ENCODE data around the gene PRDM15.

Gene PRDM15

DNA sequence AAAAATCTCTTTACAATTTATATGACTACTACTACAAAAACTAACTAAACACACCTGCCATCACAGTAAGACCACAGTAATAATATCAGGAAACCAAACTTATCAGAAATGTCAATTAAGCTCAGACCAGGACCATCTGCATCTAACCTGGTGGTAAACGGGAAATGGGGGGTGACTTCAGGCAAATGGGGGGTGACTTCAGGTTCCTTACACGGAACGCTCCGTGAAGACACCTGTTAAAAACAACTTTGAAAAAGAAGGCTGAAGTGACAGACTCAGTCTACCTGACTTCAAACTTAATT is 15.8 kb downstream of the PRDM15 start:
- DNase-seq (ENCODE audit: low spot score) = no peak

DNA sequence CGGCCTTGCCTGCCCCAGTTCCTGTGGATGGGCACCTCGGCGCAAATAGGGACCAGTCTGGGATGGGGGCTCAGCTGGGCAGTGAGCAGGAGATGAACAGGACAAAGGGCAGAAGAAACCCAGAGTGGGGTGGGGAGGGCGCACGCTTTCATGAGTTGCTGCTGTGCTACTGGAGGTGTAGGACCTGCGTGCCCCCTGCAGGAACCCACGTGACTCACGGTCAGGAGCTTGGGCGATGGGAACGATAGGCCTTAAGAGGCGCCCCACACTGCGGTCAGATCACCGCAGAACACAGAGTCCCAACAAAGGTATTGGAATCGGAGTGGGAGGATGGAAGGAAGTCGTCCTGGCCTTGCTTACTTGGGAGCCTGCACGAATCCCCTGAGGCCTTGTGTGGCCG is 17.2 kb downstream of the PRDM15 start:
- DNase-seq (ENCODE audit: low spot score) = no peak

DNA sequence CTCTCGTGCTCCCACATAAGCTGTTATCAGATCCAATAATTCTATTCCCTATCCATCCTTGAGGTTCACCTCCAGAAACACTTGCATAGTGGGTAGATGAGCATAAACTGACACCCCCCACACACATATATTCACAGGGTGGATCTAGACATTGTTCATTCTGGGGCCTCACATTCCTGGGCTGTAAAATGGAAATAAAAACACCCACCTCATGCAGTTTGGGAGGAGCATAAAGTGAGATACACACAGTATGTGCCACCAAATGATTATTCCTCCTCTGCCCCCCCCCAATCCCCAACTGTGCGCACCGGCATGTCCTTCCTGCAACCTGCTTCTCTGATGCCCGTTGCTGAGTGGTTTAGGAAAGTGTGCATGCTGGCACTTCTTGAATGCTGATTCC is 17.9 kb downstream of the PRDM15 start:
- DNase-seq (ENCODE audit: low spot score) = no peak

DNA sequence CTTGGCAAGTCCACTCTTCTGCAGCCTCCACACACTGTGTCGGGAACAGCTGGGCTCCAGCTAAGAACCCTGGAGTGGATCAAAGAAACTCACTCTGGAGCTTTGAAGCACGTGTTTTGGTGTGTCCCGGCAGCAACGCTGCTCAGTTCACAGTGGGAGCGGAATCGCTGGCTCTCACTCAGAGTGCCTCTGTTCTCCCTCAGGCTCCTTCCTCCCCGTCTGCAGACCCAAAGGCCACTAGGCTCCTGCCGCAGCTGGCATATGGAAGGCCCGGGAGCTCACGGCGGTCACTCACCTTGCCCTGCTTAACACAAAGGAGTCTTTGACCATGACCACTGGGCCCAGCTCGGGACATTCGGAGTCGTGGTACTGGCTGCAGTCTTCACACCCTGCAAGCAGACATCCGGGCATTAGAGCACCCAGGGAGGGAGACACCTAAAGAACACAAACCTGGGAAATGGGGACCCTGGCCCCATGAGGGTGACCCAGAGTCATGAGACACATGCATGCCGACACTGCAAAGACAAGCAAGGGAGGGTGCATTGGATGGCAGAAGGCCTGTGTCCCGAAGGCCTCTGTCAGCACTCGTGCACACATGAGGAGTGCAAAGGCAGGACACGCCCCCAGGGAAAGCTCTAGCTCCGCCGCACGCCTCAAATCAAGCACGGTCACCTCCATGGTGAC is 19.7 kb downstream of the PRDM15 start:
- no peak for DNase-seq (ENCODE audit: low spot score)

DNA sequence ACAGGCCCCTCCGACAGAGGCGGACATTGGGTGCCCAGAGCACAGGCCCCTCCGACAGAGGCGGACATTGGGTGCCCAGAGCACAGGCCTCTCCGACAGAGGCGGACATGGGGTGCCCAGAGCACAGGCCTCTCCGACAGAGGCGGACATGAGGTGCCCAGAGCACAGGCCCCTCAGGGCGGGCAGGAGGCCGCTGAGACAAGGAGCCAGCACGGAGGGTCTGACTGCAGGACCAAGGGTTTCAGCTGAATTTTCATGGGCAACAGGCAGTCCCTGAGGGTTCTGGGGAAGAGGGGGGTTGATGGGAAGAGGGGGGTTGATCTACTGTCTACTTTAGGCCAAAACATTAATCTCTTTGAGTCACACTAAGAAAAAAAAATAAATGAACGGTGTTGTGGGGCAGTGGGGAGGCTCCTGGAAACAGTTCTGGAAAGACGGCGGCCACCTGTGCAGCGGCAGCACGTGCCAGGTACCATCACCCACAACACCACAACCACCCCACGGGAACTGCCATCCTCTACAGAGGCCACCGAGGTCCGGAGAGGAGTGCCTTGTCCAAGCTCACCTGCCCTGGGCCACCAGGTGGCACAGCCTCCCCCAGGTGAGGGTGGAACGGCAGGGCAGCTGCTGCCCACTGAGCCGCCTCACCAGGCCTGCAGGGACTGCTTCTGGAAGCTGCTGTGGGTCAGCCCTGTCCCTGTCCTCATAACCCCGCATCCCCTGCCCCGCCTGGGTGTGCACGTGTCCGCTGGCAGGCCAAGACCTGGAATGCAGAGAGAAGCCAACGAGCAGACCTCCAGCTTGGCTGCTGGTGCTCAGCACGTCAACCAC is 20.5 kb downstream of the PRDM15 start:
- DNase-seq (ENCODE audit: low spot score) = no peak

DNA sequence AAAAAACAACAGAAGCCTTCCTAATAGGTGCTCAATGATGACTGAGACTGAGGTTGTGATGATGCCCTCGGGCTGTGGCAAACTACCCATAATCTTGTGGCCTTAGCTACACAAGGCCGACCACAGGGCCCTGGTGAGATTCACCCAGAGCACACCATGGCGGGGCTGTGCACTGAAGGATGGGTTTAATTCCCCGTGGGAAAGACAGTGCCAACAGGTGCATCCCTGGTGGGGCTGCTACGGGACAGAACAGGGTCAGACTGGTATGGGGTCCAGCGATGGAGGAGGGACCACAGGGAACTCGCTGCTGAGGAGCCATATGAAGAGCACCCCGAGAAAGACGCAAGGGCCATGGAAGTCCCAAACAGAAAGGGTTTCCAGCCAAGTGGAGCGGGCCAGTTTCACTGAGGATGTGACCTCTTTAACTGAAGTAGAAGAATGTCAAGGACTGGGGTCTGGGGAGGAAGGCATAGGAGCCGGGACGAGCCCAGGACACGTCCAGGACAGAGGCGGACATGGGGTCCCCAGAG is 21.3 kb downstream of the PRDM15 start:
- DNase-seq (ENCODE audit: low spot score) = no peak

DNA sequence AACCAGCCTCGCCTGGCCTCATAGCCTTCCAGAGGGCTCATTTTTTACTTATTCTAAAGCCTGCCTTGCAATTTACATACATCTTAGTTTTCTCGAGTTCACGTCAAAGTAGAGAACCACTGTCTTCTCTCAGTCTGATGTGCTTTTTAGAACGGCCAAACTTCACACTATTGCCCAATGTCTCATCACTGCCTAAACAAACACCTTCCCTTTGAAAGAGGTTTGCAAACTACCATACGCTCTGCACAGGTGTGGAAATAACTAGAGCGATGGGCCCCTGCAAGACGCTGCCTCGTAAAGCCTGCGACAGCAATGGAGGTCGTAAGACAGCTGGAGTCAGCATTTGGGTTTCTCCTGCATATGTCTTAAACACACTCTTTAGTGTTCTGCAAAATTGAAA is 22.6 kb downstream of the PRDM15 start:
- no peak for DNase-seq (ENCODE audit: low spot score)

DNA sequence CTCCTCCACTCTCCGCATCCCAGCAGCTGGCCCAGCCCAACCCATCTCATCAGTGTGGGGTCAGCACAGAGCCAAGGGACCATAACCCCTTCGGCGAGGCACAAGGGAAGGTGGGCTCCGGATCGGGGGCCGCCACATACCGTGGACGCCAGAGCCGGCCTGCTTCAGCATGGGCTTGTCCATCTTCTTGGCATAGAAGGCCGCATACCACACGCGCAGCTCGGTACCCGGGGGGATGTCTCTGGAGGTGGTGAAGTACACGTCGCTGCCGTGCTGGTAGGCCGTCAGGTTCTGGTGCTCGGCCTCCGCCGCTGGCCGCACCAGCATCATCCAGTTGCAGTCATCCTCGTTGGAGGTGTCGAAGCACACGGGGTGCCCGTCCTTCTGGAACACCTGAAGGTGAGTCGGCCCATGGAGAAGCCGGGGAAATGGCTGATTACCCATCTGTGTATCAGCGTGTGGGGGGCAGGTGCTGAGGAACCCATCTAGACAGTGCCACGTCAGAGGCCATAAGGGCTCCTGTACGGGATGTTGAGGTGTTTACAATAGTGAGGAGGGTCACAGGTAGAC is 24.6 kb downstream of the PRDM15 start:
- DNase-seq (ENCODE audit: low spot score) = no peak

DNA sequence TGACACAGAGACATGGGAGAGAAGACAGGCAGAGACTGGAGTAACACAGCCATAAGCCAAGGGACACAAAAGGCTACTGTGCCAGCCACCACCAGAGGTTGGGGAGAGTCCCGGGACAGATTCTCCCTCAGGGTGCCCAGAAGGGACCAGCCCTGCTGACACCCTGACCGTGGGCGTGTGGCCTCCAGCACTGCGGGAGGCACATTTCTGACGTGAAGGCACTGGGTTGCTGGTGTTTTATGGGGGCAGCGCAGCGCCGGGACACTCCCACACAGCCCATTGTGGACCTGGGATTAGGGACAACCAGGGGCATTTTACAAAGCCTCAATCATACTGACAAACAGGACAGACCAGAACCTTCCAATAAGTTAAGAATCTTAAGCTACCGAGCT is 26.2 kb downstream of the PRDM15 start:
- peak; percentile 15 for DNase-seq (ENCODE audit: low spot score)

DNA sequence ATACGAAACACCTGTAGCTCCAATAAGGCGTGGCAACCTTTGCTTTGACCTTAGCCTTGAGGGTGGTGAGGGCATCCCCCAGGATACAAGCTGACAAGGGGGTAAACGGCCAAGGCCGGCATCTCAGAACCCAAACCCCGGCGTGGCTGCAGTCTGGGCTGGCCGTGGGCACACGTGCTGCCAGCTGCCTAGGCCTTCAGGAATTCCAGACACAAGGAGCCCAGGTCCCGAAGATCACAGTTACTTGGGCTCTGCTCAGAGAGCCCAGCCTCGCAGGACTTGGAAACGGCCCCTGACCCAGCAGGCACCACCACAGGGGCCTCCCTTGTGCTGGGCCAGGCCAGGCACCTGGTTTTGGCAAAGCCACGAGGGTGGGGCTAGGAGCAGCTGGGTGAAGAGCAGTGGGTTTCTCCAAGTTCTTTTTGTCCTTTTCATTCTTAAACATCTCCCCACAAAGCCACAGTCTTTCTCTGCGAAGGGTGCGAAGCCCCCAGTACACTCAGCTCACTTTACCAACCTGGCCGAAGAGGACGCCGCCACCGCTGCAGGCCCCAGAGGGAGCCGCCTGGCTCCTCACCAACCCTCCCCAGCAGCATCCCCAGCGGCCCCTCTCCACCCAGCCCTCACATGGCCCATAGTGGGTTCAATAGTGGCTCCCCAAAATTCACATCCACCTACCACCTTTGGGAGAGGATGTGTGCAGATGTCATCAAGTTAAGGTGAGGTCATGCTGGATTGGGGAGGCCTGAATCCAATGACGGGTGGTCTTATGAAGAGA is 26.8 kb downstream of the PRDM15 start:
- no peak for DNase-seq (ENCODE audit: low spot score)

DNA sequence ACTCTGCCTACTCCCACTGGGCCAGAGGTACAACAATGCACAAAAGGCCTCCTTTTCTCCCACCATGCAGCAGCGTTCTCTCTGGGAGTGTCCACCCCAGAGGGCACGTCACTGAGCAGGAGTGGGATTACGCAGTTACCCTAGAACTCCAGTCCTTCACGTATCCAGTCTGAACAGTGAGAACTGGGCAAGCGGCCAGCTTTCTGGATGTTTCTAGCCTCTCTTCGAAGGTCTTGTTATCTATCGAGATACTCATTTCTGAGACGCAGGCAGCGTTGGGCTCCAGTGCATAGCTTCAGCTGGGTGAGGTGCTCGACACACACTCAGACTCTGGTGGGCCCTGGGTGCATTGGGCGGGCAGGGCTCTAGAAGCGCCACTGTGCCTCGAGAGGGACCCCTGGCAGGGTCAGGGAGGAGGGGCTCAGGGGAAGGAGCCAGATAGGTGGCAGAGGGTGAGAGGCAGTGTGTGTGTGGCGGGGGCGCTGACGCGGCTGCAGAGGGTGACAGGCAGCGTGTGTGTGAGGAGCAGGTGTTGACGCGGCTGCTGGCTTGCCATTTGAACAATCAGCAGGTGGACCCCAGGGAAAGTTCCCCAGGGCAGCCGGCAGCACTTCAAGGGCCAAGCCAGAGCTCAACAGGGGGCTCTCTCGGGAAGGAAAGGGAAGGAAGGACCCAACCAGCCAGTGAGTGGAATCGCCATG is 27.9 kb downstream of the PRDM15 start:
- DNase-seq (ENCODE audit: low spot score) = no peak

DNA sequence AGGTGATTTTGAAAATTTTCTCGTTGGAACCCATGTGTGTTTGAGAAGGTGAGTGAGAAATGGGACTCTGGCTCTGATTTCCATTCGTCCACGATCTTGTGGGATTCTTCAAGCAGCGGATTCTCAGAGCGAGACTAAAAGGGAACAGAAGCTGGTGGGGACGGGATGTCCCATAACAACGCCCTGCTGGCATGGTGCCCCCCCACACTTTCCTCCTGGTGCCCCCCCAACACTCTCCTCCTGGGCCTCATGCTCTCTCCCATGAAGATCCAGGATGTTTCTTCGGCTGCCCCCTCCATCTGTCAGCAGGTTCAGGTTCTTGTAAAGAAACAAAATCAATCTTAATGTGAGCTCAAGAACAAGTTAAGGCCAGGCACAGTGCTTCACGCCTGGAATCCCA is 29.1 kb downstream of the PRDM15 start:
- no peak for DNase-seq (ENCODE audit: low spot score)

DNA sequence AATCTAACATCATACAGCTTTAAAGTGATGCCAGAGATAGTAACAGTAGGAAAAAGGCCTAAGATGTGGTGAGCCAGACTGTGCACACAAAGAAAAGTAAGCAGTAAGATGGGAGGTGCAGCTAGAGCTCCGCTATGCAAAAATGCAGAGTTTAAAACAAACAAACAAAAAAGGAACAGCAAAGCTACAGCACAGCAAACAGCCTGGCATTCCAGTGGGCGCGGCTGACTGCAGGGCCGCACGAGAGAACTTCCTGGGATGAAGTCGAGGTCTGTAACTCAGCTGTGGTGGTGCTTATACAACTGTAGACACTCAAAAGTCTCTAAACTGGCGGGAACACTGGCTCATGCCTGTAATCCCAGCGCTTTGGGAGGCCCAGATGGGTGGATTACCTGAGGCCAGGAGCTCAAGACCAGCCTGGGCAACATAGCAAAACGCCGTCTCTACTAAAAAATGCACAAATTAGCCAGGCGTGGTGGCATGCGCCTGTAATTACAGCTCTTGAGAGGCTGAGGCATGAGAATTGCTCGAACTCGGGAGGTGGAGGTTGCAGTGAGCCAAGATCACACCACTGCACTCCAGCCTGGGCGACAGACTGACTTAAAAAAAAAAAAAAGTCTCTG is 30.1 kb downstream of the PRDM15 start:
- DNase-seq (ENCODE audit: low spot score) = no peak

DNA sequence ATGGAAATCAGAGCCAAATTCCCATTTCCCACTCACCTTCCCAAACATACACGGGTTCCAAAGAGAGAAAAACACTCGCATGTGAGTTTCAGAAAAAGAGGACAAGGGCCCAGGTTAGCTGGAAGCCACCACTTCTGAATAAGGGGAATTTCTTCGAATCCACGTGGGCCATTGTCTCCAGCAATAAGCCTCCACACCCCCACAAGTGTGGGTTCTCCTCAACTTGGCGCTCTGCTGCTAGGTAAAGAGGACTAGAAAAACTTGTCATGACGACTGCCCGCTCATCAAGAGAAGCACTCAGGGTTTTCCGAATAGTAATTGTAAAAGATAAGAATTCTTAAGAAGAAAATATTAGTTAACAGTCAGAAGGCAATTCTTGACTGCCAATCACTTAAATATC is 30.6 kb downstream of the PRDM15 start:
- DNase-seq (ENCODE audit: low spot score) = no peak

DNA sequence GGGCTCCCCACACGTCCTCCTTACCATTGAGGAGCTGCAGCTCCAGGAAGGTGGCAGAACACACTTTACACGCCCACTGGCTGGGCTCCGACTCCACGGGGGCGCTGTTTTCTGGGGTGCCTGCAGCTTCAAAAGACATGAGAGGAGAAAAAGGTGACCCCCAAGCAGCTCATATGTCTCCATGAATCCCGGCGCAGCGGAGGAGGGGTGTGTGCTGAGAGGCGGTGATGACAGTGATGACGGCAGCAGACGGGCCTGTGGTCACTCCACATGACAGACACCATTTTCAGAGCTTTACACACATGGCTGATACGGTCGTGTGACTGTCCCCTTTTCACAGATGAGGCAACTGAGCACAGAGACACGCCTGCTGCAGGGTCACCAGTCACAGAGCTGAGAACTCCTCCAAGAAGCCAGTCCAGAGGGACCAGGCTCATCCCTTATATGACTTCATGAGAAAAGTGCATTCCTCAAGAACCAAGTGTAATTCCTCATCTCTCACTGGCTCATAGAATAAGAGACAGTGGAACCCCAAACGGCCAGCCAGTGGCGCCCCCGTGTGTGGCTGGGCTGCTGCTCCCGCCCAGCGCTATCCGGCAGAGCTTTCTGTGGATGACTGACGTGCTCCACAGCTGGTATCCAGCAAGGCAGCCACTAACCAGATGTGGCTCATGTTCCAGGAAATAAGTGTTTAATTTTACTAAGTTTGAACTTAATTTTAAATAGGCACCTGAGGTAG is 31.9 kb downstream of the PRDM15 start:
- DNase-seq (ENCODE audit: low spot score) = peak; percentile 25

DNA sequence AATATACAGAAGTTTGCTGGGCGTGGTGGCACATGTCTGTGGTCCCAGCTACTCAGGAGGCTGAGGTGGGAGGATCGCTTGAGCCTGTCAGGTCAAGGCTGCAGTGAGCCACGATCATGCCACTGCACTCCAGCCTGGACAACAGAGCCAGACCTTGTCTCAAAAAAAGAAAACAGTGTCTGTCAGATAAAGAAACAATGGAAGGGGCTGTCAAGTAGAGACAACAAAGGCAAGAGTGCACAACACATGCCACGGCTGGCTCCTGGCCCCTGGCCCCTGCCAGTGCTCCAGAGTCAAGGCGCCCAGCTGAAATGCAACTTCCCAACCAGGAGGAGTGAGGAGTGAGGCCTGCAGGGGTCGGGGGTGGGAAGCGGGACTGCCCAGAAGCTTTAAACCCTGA is 32.6 kb downstream of the PRDM15 start:
- DNase-seq (ENCODE audit: low spot score) = peak; percentile 59

DNA sequence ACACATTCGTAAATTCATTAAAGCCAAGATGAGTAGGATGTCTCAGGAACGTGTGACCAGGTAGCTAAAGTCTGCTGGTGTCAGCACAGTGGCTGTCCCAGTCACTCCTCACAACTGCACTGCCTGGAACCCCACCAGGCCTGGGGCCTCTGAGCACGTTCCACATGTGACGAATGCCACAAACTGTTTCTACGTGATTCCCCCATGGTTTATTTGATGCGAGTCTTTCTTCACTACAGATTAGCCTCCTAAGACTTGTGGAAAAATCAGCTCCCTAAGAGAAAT is 33.2 kb downstream of the PRDM15 start:
- no peak for DNase-seq (ENCODE audit: low spot score)

DNA sequence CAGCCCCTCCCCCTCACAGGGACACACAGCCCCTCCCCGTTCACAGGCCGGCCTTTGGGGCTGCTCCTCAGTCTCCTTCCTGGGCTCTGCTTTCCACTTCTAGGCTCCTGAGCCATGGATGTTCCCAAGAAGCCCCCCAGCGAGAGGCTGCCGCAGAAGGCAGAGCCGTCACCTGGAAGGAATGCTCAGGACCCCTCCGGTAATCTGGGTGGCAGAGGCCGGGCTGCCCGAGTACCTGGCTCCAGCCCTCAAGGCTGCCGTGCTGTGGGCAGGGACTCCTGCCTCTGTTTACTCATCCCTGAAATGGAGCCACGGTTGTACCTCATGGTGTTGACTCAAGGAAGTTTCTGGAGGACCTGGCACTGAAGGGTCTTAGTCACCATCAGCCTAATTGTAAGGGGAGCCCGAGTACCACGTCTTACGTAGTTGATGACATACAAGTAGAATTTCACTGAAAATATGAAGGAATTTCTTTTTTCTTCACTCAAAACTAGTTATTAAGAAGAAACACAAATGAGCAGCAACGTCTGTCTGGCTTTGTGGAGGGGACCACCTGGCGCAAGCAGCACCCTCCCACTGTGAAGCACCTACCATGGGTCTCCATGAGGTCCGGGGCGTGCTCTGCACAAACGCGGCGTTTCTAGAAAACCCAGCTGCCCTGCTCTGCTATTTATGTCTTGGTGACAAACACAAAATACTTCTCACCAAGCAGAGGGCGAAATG is 33.7 kb downstream of the PRDM15 start:
- no peak for DNase-seq (ENCODE audit: low spot score)

DNA sequence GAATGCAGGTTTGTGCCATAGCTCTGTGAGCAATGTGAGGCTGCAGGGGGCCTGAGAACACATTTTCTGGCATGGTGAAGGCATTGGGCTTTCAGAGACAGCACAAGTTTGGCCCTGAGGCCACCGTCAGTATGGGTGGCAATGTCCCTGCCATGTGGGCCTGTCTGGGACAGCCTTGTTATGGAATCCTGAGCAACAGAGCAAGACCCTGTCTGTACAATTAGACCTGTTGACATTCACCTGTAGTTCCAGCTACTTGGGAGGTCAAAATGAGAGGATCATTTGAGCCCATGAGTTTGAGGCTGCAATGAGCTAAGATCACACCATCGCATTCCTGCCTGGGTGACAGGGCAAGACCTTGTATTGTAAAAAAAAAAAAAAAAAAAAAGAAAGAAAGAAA is 35.6 kb downstream of the PRDM15 start:
- DNase-seq (ENCODE audit: low spot score) = no peak

DNA sequence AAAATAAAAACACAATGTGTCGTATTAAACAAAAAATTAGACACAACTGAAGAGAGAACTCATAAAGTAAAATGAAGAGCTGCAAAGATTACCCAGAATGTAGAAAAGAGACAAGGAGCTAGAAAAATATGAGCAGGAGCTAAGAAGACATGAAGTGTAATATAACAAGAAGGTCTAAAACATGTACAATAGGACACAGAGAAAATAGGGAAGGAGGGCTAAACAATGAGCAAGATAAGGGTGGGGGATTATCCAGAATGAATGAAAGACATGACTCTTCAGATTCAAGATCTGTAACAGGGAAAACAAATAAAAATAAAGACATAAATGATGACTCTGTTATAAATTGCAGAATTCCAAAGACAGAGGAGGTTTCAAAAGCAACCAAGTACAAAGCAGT is 38.3 kb downstream of the PRDM15 start:
- no peak for DNase-seq (ENCODE audit: low spot score)
